HG03066 (cell line): Measurements from ENCODE around the gene LCA5L.
"Not testable (repeated sequence)": the region's sequence is repeated elsewhere in the genome, so short reads cannot be mapped to it uniquely, and the experiment has no call there.

ENCODE experiments used
- ATAC-seq: cut with Tn5 transposase; IDR thresholded peaks from one replicate; pipeline ENCODE4 v1.9.1; 2021; ENCODE audit warnings: low read depth; ENCODE audit not compliant: unreplicated experiment

LCA5L gene

DNA sequence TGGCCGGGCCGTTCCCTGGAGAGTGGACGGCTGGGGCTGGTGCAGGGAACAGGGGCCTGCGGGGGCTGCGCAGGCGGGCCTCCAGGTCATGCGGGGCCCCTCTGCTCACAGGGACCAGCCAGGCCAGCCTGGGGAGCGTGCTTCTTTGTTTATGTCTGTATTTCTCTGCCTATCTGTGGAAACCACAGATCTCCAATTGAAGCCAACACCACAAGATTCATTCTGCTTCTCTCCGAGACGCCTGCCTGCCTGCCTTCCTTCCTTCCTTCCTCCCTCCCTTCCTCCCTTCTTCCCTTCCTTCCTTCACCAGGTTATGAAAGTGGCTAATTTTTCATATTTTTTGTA, 56.8 kb downstream of the LCA5L start:
- peak; percentile 7 for ATAC-seq

DNA sequence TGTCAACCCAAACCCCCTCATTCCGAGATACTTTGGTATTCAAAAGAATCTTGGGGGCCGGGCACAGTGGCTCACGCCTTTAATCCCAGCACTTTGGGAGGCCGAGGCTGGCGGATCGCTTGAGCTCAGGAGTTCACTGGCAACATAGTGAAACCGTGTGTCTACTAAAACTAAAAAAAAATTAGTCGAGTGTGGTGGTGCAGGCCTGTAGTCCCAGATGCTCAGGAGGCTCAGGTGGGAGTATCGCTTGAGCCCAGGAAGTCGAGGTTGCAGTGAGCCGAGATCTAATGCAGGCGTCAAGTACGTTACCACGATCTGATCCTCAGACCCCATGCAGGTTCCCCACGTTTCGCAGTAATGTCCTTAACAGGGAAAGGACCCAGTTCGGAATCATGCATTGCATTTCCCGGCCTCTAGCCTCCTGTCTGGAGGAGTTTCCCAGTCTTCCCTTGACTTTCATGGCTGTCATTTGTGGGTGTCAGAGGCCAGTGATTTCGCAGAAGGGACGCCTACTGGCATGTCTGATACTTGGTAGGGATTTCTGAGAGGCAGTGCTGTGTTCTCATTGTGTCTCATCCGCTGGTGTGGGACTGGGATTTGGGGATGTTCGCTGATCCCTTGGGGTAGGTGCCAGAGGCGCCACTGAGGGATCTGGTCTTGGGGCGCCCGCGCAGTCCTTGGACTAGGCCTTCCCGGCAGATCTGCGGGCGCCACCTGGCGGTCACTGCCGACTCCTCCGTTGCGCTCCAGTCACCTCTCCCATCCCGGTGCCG, 57.4 kb downstream of the LCA5L start:
- ATAC-seq: peak; percentile 73

DNA sequence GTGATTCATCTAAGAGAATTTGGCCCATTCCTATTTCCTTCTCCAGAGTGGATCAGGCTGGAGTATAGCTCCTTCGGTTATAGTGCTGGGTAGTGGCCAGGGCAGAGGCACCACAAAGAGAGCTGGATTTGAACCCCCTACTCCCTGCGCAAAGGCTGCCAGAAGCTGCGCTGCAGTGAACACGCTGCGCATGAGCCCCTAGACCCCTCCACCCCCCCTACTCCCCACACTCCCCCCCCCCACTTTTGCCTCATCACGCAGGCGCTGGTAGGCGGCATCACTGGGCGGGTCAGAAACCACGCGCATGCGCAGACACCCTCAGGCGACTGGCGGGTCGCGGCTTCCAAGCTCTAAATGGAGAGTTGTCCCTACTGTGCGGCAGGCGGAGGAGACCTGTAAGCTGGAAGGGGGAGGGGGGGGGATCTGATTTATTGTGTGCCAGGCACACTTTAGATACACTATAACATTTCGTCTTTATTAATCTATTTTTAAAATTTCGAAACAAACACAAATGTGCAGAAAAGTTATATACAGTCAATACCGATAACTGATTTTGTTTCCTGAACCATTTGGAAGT, 58.0 kb downstream of the LCA5L start:
- ATAC-seq: peak; percentile 44

DNA sequence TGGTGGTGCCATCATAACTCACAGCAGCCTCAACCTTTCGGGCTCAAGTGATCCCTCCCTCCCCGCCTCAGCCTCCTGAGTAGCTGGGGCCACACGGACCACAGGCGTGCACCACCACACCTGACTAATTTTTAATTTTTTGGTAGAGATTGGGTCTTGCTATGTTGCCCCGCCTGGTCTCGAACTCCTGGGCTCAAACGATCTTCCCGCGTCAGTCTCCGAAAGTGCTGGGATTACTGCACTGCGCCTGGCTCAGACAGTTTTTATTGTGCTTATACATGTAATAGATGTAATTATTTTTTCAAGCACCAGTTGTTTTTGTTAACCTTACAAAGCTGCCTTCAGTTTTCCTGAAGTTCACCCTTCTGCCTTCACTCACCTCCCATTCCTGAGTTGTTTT, 58.7 kb downstream of the LCA5L start:
- no peak for ATAC-seq

DNA sequence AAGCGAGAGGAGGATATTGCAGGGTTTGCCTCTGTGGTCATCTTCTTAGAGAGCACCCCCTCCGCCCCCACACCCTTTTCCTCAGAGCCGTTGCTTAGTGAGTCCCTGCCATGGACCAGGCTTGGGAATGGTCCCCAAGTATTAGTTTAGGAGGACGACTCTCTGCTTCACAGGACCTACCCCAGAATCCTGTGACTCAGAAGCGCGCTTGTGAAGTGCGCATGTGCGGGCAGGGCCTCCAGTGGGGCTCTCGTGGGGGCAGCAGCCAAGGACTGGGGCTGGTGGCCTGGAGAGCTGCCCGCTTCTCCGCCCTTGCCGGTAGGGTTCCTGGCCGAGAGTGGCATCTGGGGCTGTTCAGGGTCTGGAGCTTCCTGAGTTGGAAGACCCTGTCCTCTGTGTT, 59.4 kb downstream of the LCA5L start:
- no peak for ATAC-seq

DNA sequence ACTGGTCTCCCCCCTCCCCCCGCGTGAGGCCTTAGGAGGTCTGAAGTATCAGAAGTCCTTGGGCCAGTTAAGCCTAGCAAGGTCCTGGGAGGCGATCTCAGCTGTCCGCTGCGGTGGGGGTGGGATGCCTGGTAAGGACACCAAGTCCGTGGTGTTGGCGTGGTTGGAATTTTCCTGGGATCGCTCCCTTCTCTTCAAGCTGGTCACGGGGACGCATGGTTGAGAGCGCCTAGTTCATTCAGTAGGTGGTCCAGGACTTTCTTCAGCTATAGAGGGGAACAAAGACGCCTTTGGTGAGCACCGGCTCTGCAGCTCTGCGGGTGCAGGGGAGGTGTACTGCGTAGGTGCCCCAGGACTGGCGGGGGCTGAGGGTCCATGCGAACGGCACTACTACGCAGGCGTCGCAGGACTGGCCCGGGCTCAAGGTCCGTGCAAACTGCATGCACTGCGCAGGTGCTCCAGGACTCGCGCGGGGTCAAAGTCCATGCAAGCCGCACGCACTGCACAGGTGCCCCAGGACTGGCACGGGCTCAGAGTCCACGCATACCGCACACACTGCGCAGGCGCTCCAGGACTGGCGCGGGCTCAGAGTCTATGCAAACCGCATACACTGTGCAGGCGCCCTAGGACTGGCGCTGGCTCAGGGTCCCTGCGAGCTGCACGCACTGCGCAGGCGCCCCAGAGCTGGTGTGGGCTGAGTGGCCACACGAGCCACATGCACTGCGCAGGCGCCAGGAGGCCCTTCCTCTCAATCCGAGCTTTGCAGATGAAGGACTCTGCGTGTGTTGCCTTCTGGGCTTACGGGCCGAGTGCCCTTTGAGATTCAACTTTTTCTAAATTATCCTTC, 60.1 kb downstream of the LCA5L start:
- no peak for ATAC-seq

DNA sequence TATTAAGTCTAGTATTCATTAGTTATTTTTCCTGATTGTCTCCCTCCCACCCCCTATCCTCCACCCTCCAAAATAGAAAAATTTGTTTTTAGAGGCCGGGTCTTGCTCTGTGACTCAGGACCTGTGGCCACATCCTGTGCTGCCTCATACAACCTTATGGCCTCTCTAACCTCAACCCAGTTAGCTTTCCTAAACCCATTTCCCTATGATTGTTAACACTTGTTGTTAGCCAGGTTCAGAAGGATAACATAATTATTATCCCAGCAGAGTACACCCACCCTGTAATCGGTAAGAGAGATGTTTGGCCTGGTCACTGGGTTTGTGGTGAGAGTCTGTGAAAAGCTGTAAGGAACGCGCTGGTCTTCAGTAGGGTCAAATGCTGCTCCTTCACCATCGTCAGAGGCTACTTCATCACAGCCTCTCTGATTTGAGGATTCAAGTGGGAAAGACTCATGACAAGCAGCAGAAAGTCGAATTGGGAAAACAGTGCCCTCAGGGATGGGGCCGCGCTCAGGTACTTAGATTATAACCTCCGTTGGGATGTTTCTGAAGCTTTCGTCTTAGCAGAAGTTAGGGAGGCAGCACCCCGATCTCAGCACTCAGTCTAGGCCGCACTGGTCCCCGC, 60.8 kb downstream of the LCA5L start:
- no peak for ATAC-seq

DNA sequence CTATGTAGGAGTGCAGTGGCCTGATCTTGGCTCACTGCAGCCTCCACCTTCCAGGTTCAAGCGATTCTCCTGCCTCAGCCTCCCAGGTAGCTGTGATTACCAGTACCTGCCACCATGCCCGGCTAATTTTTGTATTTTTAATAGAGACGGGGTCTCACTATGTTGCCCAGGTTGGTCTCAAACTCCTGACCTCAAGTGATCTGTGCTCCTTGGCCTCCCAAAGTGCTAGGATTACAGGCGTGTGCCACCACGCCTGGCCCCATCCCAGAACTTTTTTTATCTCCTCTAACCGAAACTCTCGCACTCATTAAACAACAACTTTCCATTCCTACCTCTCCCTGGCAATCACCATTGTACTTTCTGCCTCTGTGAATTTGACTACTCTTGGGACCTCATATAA, 63.5 kb downstream of the LCA5L start:
- not testable (repeated sequence) for ATAC-seq

DNA sequence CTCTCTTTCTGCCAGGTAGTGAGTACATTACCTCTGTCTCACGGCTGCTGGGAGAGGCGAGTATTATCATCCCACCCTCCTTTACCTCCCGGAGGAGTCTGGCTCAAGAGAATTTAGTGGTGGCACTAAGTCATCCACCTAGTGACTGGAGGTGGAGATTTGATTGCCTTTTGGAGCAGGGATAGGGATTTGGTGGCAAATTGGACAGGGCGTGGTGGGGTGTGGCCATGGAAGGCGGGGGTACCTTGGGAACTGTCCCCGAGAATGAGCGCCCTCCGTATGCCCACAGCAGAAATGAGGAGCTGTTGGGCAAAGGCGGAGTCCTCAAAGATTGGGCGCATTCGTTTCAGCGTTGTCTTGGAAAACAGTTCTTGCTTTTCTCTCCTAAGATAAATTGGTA, 64.6 kb downstream of the LCA5L start:
- ATAC-seq: no peak

DNA sequence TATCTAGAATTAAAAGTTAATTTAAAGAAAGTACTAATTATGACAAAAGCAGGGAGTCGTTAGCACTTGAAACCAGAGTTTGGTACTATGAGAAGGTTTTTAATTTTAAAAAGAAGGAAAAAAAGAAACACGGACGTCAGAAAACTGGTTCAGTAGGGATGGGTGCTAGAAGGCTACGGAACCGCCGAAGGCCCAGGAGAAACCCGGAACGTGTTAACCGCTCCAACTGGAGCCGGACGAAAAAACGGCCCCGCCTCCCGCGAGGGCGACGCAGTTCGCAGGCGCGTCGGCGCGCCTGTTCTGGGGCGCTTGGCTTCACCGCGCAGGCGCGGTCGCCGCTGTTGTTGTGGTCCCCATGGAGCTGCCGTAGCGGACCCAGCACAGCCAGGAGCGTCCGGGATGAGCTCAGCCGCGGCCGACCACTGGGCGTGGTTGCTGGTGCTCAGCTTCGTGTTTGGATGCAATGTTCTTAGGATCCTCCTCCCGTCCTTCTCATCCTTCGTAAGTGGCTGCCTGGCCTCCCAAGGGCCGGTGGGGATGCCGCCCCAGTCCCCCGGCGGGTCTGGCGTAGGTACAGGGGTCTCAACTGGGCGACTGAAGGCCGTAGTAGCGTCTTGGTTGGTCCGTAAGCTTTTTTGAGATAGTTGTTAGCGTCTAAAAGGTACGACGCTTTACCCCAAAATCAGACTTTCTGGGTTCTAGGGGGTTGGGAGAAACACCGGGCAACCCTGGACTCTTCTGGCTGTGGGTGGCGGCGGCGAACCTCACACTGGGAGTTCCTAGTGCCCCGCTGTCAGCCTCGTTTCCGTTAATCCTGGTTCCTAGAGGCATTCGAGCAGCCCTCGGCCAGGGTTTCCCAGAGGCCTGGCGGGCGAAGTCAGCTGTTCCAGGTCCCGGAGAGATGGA, 65.3 kb downstream of the LCA5L start:
- peak; percentile 97 for ATAC-seq

DNA sequence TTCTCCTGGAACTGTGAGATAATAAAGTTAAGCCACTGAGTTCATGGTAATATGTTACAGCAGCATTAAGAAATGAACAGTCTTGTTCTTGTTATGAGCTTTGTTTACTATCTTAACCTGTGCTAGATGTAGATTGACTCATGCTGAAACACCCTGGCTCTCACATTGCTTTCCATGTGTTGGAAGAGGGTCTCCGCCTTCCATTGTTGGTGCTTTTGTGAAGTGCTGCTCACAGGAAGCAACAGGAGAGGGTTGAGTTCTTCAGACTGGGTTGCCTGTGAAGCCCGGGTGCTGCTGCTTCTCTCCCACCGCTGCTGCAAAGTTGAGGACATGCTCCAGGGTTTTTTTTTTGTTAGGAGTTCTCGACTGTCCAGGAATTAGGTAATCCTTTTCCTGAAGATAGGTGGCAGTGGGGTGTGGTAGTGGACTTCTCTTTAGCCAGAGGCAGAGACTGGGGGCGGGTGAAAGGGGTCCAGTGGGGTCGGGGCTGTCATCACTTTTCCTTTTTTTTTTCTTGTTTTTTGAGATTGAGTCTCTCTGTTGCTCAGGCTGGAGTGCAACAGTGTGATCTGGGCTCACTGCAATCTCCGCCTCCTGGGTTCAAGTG, 68.0 kb downstream of the LCA5L start:
- ATAC-seq: no peak

DNA sequence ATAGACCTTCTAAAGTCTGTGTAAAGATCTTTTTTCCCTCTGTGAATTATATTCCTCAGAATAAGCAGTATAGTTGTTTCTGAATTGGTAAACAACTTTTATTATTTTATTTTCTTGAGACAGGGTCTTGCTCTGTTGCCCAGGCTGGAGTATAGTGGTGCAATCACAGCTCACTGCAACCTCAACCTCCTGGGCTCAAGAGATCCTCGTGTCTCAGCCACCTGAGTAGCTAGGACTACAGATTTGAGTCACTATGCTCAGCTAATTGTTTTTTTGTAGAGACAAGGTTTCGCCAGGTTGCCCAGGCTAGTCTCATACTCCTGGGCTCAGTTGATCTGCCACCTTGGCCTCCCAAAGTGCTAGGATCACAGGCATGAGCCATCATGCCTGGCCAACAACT, 70.1 kb downstream of the LCA5L start:
- no peak for ATAC-seq

DNA sequence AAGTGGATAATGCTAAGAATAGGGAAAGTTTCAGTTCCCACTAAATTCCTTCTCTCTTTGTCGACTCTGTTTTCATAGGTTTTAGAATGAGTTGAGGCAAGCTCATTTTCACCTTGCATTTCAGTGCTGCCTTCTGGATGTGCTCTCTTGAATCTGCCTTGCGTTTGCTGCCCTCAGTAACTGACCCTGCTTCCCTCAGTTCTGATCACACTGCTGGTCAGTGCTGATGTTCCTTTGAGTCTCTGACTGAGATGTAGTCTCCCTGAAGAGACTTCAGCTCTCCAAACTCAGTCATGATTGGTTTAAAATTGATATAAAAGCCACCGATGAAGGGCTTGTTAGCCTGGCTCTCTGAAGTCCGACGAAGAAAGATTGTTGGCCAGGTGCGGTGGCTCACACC, 71.5 kb downstream of the LCA5L start:
- ATAC-seq: no peak

DNA sequence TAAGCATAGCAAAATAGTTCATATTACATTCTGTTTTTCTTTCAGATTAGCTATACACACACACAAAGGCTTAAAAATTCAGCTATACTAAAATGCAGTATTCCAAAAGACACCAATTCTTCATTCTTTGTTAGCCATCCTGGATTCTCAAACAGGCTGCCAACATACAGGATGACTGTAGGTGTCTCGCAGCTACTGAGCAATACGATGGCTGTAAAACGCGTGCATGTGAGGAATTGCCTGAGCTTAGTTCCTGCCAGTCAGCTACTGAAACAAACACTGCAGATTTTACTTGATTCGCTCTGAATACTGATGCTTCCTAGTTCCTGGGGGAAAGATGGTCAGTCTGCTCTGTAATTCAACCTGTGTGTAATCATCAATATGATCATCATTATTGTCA, 71.9 kb downstream of the LCA5L start:
- ATAC-seq: no peak

DNA sequence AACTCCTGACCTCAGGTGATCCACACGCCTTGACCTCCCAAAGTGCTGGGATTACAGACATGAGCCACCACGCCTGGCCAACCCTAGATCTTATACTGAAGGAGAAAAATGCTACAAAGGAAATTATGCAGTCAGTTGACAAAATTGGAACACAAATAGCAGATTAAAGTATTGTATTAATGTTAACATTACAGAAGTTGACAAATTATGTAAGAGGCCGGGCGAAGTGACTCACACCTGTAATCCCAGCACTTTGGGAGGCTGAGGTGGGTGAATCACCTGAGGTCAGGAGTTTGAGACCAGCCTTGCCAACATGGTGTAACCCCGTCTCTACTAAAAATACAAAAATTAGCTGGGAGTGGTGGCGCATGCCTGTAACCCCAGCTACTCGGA, 75.7 kb downstream of the LCA5L start:
- not testable (repeated sequence) for ATAC-seq

DNA sequence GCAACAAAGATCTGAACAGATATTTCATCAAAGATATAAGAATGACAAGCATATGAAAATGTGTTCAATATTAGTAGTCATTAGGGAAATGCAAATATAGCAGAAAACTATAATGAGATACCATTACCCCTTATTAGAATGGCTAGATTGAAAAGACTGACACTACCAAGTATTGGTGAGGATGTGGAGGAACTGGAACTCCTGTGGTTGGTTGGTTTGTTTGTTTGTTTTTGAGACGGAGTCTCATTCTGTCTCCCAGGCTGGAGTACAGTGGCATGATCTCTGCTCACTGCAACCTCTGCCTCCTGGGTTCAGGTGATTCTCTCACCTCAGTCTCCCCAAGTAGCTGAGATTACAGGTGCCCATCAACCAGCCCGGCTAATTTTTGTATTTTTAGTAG, 77.8 kb downstream of the LCA5L start:
- no peak for ATAC-seq

DNA sequence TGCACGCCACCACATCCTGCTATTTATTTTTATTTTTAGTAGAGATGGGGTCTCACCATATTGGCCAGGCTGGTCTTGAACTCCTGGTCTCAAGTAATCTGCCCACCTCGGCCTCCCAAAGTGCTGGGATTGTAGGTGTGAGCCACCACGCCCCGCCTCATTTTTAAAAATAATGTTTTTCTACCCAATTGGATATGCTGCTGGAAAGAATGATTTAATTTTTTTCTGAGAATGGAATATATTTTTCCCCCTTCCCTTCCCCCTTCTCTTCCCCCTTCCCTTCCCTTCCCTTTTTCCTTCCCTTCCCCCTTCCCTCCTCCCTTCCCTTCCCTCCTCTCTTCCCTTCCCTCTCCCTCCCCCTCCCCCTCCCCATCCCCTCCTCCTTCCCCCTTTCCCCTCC, 79.0 kb downstream of the LCA5L start:
- ATAC-seq: no peak

DNA sequence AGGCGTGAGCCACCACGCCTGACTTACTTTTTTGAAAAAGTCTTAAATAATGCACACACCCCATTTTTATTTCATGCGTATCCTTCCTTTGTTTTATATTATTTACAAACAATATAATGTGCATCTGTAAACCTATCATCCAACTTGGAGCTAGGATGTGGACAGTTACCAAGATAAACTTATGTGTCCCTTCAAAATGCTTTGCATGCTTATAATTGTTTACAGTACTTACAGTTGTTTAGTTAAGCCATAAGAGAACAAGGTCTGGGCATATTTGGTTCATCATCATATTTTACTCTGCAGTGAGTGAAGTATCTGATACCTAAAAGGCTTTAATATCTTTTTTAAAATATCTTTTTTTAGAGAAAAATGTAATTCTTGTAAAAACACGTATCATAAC, 80.6 kb downstream of the LCA5L start:
- no peak for ATAC-seq

DNA sequence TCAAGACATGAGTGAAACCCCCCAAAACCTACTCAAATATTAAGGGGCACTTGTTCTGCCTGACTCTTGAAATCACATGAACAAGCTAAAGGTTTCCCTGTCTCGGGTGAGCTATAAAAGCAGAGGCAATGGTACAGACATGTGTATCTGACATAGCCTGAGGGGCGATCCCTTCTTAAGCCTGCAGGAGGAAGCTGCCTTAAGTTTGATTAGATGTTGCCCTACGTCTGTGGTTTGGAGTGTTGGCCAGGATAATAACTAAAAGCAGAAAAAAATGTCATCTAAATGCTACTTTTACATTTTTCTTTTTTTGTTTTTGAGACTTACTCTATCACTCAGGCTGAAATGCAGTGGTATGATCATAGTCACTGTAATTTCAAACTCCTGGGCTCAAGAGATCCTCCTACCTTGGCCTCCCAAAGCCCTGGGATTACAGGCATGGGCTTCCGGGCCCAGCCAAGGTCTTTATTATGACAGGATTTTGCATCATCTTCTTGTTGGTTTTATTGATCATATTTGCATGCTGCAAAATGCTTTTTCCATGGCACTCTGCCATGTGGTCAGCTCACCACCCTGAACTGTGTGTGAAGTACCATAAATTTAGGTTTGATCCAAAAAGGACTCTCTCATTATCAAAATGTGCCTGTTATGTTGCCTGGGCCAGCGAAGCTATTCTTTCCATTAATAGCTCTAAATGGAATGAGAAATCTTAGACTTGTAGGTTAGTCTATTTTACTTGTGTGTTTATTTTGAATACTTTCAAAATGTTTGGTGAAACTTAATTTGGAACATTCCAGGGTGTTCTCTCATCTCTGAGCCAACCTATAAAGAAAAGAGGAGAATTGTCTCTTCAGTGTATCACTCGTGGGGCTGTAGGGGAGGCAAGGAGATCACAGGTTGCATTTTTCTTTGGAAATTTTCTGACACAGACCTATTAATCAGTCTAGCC, 81.7 kb downstream of the LCA5L start:
- no peak for ATAC-seq
